ENCODE data around the gene PTPRN2.

- TF ChIP-seq, protein P1, sequence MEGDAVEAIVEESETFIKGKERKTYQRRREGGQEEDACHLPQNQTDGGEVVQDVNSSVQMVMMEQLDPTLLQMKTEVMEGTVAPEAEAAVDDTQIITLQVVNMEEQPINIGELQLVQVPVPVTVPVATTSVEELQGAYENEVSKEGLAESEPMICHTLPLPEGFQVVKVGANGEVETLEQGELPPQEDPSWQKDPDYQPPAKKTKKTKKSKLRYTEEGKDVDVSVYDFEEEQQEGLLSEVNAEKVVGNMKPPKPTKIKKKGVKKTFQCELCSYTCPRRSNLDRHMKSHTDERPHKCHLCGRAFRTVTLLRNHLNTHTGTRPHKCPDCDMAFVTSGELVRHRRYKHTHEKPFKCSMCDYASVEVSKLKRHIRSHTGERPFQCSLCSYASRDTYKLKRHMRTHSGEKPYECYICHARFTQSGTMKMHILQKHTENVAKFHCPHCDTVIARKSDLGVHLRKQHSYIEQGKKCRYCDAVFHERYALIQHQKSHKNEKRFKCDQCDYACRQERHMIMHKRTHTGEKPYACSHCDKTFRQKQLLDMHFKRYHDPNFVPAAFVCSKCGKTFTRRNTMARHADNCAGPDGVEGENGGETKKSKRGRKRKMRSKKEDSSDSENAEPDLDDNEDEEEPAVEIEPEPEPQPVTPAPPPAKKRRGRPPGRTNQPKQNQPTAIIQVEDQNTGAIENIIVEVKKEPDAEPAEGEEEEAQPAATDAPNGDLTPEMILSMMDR (conservative IDR thresholded peaks at IDR 0.05 in 1 of 2, IDR thresholded peaks at IDR 0.05 in 1 of 2; ENCODE audit: extremely low read depth in 1 of 2, insufficient read depth in 1 of 2, low read depth in 1 of 2, low read length in 2 of 2) = no peak
- TF ChIP-seq EZH2 (IDR thresholded peaks at IDR 0.05; ENCODE audit: borderline replicate concordance, low read length) = no peak
Observed at GRCh38 chr7:157559596-157560257, 1027.9 kb downstream of the PTPRN2 start.

All from mammary epithelial cell (primary cell).